CD1c-positive myeloid dendritic cell (primary cell): ENCODE results near the gene TRIP11.

Source experiments
- DNase-seq: peaks from one replicate; pipeline ENCODE4 v3.0.0-alpha.2; 2016; ENCODE audit errors: extremely low spot score

Gene TRIP11

GRCh38 chr14:92010644-92011043, 29.2 kb downstream of the TRIP11 start:
- no peak for DNase-seq

DNA sequence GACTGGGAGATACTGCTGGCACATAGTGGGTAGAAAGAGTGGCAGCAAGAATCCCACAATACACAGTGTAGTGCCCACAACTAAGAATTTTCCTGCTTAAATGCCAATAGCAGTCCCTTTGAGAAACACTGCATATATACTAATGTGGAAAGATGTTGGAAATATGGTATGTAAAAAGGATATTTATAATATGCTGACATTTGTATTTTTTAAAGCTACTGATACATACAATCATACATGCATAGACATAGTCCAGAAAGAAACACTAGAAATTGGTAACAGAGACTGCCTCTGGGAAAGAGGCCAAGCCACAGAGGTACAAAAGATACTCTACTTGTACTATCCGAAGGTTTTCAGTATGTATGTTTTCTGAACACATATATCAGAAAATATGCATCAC, 30.3 kb downstream of the TRIP11 start:
- no peak for DNase-seq

- no peak for DNase-seq
These were observed 34.8 kb downstream of the TRIP11 start for GRCh38 chr14:92005019-92005418.

GRCh38 chr14:92004062-92004461, 35.8 kb downstream of the TRIP11 start:
- no peak for DNase-seq

- no peak for DNase-seq
These were observed 40.9 kb downstream of the TRIP11 start for GRCh38 chr14:91998667-91999570.

DNA sequence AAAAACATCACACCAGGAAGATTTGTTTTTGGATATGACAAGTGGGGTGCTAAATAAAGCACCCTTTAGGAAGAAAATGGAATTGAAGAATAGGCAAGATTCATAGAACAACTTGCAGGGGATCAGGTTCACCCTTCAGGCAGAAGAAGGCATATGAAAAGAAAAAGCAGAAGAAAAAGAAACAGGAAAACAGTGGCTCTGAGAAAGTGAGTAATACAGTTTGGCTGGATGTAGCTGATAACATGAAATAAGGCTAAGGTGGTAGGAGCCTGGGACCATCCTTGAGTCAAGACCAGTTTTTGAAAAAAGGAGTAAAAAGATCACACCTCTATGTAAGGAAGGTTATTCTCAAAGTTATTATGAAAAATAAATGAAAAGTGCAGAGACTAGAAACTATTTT, 42.4 kb downstream of the TRIP11 start:
- DNase-seq, result no peak

DNA sequence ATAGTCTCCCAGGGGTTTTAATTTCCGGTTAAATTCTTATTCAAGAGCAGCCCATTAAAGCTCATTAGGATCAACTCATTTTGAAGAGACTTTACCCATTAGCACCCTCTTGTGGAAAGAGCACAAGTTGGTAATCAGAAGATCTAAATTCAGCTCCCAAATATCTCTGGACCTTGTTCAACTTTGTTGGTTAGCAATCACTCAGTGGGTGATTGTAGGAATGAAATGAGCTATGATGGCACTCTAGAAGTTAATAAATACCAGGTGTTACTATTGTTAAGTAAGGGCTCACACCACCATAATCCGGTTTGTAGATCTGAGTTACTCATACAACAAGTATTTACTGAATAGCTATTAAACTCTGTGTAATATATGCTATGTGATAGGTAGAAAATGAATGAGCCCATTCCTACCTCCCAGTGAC, 42.9 kb downstream of the TRIP11 start:
- peak; percentile 55 for DNase-seq

DNA sequence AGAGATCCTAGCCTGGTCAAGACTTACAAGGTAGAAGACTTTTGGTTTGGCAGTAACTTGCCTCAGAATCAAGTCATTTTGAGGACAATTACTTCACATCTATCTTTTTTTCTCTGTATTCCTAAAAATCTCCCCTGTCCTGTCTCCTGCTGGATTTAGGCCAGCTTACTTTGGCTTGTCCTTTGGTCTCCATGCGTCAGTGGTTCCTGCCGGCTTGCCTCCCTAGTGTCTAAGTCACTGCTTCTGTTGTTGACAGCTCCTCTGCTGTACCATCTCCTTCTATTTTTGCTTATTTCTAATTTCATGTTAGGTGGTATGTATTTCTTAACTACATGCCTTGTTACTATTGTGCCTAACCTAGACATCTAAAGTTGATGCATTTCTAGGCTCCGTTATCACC, 52.7 kb downstream of the TRIP11 start:
- DNase-seq, result no peak

DNA sequence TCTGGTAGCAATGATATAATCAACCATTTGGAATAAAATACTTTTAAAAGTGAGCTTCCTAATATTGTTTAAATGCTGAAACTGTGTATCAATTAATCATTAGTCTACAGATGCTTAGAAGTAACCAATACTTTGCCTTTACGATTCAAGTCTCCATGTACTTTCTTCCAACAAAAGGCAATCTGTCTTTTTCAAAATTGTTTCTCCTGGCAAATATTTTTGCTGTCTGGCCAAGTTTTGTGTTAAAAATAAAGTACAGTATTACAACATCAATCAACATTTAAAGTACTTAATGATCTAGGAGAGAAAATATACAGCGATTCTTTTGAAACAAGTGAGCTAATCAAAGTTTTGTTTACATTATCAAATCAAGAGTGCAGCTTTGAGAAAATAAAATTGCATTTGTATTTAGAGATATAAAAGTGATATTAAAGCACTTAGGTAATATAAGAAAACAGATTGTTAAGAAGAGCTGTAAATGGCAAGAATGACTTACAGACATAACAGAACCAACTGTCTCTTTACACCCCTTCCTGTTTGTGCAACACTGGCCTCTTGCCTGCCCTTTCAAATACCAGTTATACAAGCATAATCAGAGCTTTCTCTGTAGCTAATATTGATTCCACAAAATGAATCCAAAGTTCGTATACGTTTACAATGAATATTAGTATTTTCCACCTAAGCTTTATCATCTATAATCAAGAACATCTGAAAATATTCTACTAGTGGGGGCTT, 54.2 kb downstream of the TRIP11 start:
- no peak for DNase-seq

DNA sequence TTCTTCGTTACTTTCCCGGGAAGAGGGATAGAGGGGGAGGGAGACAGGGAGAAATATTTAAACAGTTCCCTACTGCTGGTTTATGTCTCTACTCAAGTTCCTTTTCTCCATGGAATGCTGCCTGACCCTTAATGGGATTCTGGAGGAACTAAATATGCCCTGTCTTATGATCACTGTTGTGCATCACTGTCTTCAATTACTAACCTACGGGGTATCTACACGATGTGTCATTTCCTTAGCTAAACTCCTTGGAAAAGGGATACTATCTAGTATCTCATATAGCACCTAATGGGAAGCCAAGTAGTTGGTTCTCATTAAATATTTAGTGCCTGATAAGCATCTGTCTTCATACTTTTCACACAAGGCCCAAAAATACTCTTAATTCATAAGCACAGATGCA, 54.9 kb downstream of the TRIP11 start:
- no peak for DNase-seq

GRCh38 chr14:91983588-91983987, 56.3 kb downstream of the TRIP11 start:
- DNase-seq, result no peak

DNA sequence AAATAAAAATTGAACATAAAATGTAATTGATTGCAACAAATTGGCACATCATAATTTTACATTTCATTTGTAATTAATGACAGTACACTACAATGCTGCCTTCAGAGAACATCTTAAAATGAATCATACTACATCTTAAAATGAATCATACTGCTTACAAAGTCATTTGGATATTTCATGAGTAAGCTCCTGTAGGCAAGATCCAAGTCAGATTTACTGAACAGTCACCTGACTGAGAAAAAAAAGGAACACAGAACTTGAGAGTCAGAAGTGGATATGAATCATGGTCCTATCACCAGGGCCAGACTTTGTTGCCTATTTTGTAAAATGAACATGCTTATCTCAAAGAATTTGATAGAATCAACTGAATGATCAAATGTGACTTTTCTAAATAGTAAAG, 59.7 kb downstream of the TRIP11 start:
- DNase-seq, result peak; percentile 87

DNA sequence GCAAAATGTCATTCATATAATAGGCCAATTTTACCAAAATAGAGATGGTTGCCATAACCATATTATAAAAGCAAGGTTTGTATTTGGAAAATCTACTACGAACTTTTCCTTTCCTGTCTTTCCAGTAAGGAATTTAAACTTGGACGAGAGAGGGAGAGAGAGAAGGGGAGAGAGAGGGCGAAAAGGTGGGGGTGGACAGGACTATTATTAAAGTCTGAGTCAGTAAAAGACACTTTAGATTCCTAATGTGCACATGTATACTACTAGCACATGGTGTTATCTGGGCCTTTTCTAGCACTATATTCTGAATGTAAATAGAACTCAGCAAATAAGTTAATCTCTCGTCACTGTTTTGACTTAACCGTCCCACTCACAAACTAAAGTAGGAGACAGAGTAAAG, 62.0 kb downstream of the TRIP11 start:
- DNase-seq, result no peak

- no peak for DNase-seq
These were observed 64.1 kb downstream of the TRIP11 start for GRCh38 chr14:91975763-91976162.

GRCh38 chr14:91971188-91971778, 68.6 kb downstream of the TRIP11 start:
- no peak for DNase-seq

GRCh38 chr14:91968280-91968679, 71.6 kb downstream of the TRIP11 start:
- DNase-seq, result no peak

DNA sequence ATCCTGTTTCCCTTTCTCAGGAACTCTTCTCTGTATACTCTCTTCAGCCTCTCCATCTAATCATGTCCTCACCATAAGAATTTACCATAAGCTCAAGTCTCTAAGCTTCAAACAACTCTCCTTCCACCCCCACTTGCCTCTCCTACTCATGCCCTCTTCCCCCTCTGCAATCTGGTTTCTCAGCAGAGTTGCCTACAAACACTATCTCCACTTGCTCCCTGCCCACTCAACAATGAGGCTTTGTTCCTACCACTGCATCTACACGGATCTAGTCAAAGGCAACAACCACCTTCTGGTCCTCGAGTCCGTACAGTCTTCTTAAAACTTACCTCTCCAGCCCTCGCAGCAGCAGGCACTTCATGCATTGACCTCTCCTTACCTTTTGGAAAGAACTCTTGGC, 75.1 kb downstream of the TRIP11 start:
- DNase-seq, result no peak

- no peak for DNase-seq
These were observed 75.8 kb downstream of the TRIP11 start for GRCh38 chr14:91964011-91964410.

DNA sequence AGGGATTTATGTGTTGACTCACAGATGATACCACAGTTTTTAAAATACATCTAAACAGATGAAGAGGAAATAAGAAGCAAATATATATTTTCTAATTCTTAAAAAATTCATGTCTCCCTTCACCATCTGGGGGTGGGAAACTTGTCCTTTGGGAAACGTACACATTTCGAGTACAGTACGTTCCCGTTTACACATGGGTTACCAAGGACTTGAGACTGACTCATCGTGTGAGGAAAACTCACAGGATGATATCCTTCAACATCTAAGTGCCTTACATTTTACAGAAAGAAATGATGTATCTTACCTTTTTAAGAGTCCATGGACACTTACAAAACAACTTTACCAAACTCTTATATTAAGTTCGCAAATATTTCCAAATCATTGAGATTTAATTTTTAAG, 76.4 kb downstream of the TRIP11 start:
- DNase-seq, result no peak

- DNase-seq, result no peak
These were observed 78.3 kb downstream of the TRIP11 start for GRCh38 chr14:91961297-91962220.

- DNase-seq, result no peak
These were observed 82.0 kb downstream of the TRIP11 start for GRCh38 chr14:91957876-91958313.

- DNase-seq, result no peak
These were observed 83.2 kb downstream of the TRIP11 start for GRCh38 chr14:91956616-91957015.
